Neural progenitor cell (in vitro differentiated cells): Measurements from ENCODE around the gene HRH4. TPM values are rescaled to one million over a fixed set of nuclear protein-coding genes. Genes with fewer than 3 reads are reported as not detected.

Source experiments
- DNase-seq: peaks from one replicate; pipeline ENCODE4 v3.0.0-alpha.2; 2016; ENCODE audit warnings: low spot score
- H2AFZ ChIP-seq: fragments of 200-600 bp; sonication (generic); replicated peaks from 2 replicates; pipeline ENCODE4 v1.6.1; 2016; ENCODE audit warnings: antibody characterized with exemption
- H3F3A ChIP-seq: fragments of 200-600 bp; sonication (generic); 2 replicates; pipeline ENCODE4 v1.6.1; 2016; ENCODE audit warnings: antibody characterized with exemption, low read depth
- H3K27ac ChIP-seq: fragments of 200-600 bp; sonication (generic); 2 replicates; pipeline ENCODE4 v1.5.1; 2016; ENCODE audit warnings: mild to moderate bottlenecking
- H3K27me3 ChIP-seq: fragments of 200-600 bp; sonication (generic); 2 replicates; pipeline ENCODE4 v1.6.1; 2016; ENCODE audit warnings: mild to moderate bottlenecking, moderate library complexity
- H3K36me3 ChIP-seq: fragments of 200-600 bp; sonication (generic); 2 replicates; pipeline ENCODE4 v1.5.1; 2016
- H3K4me1 ChIP-seq: fragments of 200-600 bp; sonication (generic); 2 replicates; pipeline ENCODE4 v1.6.1; 2016; ENCODE audit warnings: mixed run types
- H3K4me2 ChIP-seq: fragments of 200-600 bp; sonication (generic); 2 replicates; pipeline ENCODE4 v1.6.1; 2016
- H3K4me3 ChIP-seq: fragments of 200-600 bp; sonication (generic); 2 replicates; pipeline ENCODE4 v1.5.1; 2016
- H3K79me2 ChIP-seq: fragments of 200-600 bp; sonication (generic); 2 replicates; pipeline ENCODE4 v1.6.1; 2016; ENCODE audit warnings: low read depth
- H3K9ac ChIP-seq: fragments of 200-600 bp; sonication (generic); 2 replicates; pipeline ENCODE4 v1.6.1; 2016
- H3K9me3 ChIP-seq: fragments of 200-600 bp; sonication (generic); 2 replicates; pipeline ENCODE4 v1.5.1; 2016; ENCODE audit warnings: low read depth
- H4K20me1 ChIP-seq: fragments of 200-600 bp; sonication (generic); 2 replicates; pipeline ENCODE4 v1.6.1; 2016; ENCODE audit warnings: low read depth
- H3K27ac Mint-ChIP-seq: 3 replicates; pipeline ENCODE4 v1.8.0; 2021; ENCODE audit warnings: mixed read lengths
- H3K27me3 Mint-ChIP-seq: 2 replicates; pipeline ENCODE4 v1.8.0; 2022; ENCODE audit warnings: low read depth, mild to moderate bottlenecking, inconsistent platforms, moderate library complexity, mixed read lengths; ENCODE audit not compliant: insufficient read depth
- H3K36me3 Mint-ChIP-seq: 3 replicates; pipeline ENCODE4 v1.8.0; 2021; ENCODE audit warnings: mixed read lengths
- H3K4me1 Mint-ChIP-seq: 3 replicates; pipeline ENCODE4 v1.8.0; 2021; ENCODE audit warnings: mixed read lengths
- H3K4me3 Mint-ChIP-seq: 3 replicates; pipeline ENCODE4 v1.8.0; 2021; ENCODE audit warnings: mild to moderate bottlenecking, moderate library complexity, mixed read lengths
- H3K9me3 Mint-ChIP-seq: 3 replicates; pipeline ENCODE4 v1.8.0; 2020; ENCODE audit warnings: mixed read lengths
- CTCF ChIP-seq: fragments of 200-600 bp; sonication (generic); IDR thresholded peaks from 2 replicates; pipeline ENCODE4 v1.5.1; 2017; ENCODE audit warnings: antibody characterized with exemption, mild to moderate bottlenecking
- EZH2 ChIP-seq: fragments of 200-600 bp; sonication (generic); IDR thresholded peaks from 2 replicates; pipeline ENCODE4 v1.6.1; 2017; ENCODE audit warnings: antibody characterized with exemption, mild to moderate bottlenecking, moderate library complexity
- EZH2phosphoT487 ChIP-seq: fragments of 200-600 bp; sonication (generic); IDR thresholded peaks from 2 replicates; pipeline ENCODE4 v1.6.1; 2017; ENCODE audit warnings: antibody characterized with exemption
- total RNA-seq: library from RNA; depleted of rRNA; stranded (reverse); fragments of >200 nt; gene quantifications from 2 replicates; pipeline ENCODE4 v1.2.3, GENCODE V29; 2015; ENCODE audit warnings: low replicate concordance

Gene HRH4
- total RNA-seq, 1 donor from 2014 or later, result 0.13 TPM

GRCh38 chr18:24446953-24447538 is 13.4 kb upstream of the HRH4 start:
- Histone ChIP-seq H3K4me1 (no peaks in the 10 kb centered on the region), H3K27ac (no peak overlapping the region), H2AFZ (no peak overlapping the region), H3K27me3 (no peaks in the 10 kb centered on the region), H3K9me3 (no peaks in the 10 kb centered on the region), H4K20me1 (no peaks in the 10 kb centered on the region), H3K4me3 (no peak overlapping the region), H3F3A (peaks cover 4% of the 10 kb centered on the region), H3K4me2 (no peak overlapping the region), H3K9ac (no peak overlapping the region), H3K36me3 (peaks cover 38% of the 10 kb centered on the region), H3K79me2 (no peaks in the 10 kb centered on the region)
- Mint-ChIP-seq H3K4me1 (no peaks in the 10 kb centered on the region), H3K27ac (no peak overlapping the region), H3K36me3 (peaks cover 24% of the 10 kb centered on the region), H3K27me3 (no peaks in the 10 kb centered on the region), H3K9me3 (no peaks in the 10 kb centered on the region), H3K4me3 (no peak overlapping the region)
- DNase-seq, result no peak
- TF ChIP-seq CTCF, result peak; percentile 10
- TF ChIP-seq EZH2, result no peak

GRCh38 chr18:24447961-24448360 is 12.5 kb upstream of the HRH4 start:
- H3K4me2 ChIP-seq, result no peak overlapping the region
- no peaks in the 10 kb centered on the region for H3K79me2 ChIP-seq
- H3K4me1 ChIP-seq, result no peaks in the 10 kb centered on the region
- H3K9ac ChIP-seq, result no peak overlapping the region
- no peaks in the 10 kb centered on the region for H3K27me3 Mint-ChIP-seq
- H3K4me3 ChIP-seq, result no peak overlapping the region
- no peak overlapping the region for H3K27ac ChIP-seq
- no peak overlapping the region for H3K4me3 Mint-ChIP-seq
- H3K36me3 Mint-ChIP-seq, result peaks cover 24% of the 10 kb centered on the region
- H3K4me1 Mint-ChIP-seq, result no peaks in the 10 kb centered on the region
- H2AFZ ChIP-seq, result no peak overlapping the region
- no peak for DNase-seq
- H3K9me3 ChIP-seq, result no peaks in the 10 kb centered on the region
- peaks cover 4% of the 10 kb centered on the region for H3F3A ChIP-seq
- no peak overlapping the region for H3K27ac Mint-ChIP-seq
- H3K27me3 ChIP-seq, result no peaks in the 10 kb centered on the region
- H4K20me1 ChIP-seq, result no peaks in the 10 kb centered on the region
- TF ChIP-seq EZH2phosphoT487, result no peak
- TF ChIP-seq EZH2, result no peak
- TF ChIP-seq CTCF, result no peak
- peaks cover 38% of the 10 kb centered on the region for H3K36me3 ChIP-seq
- H3K9me3 Mint-ChIP-seq, result no peaks in the 10 kb centered on the region

GRCh38 chr18:24456549-24456948 is 3.9 kb upstream of the HRH4 start:
- TF ChIP-seq EZH2phosphoT487 (no peak), CTCF (no peak), EZH2 (no peak)
- H2AFZ ChIP-seq, result no peak overlapping the region
- H3K79me2 ChIP-seq, result no peaks in the 10 kb centered on the region
- H3K4me3 Mint-ChIP-seq, result no peak overlapping the region
- no peaks in the 10 kb centered on the region for H3K36me3 ChIP-seq
- no peaks in the 10 kb centered on the region for H3K9me3 ChIP-seq
- H4K20me1 ChIP-seq, result no peaks in the 10 kb centered on the region
- H3K27me3 ChIP-seq, result no peaks in the 10 kb centered on the region
- H3K27ac Mint-ChIP-seq, result no peak overlapping the region
- no peaks in the 10 kb centered on the region for H3F3A ChIP-seq
- H3K4me2 ChIP-seq, result no peak overlapping the region
- peaks cover 5% of the 10 kb centered on the region for H3K9me3 Mint-ChIP-seq
- no peaks in the 10 kb centered on the region for H3K4me1 Mint-ChIP-seq
- H3K27me3 Mint-ChIP-seq, result no peaks in the 10 kb centered on the region
- peaks cover 19% of the 10 kb centered on the region for H3K36me3 Mint-ChIP-seq
- no peak overlapping the region for H3K4me3 ChIP-seq
- no peak overlapping the region for H3K9ac ChIP-seq
- DNase-seq, result no peak
- H3K4me1 ChIP-seq, result no peaks in the 10 kb centered on the region
- no peak overlapping the region for H3K27ac ChIP-seq
